GM10847 (cell line): ENCODE results near the gene METTL16.

Source experiments
- POLR2A ChIP-seq: IDR thresholded peaks from 2 replicates; pipeline ENCODE4 v1.6.1; 2011; ENCODE audit not compliant: insufficient read length; ENCODE audit errors: extremely low read depth

METTL16 gene

GRCh38 chr17:2369551-2370210, 142.0 kb downstream of the METTL16 start:
- no peak for TF ChIP-seq POLR2A

DNA sequence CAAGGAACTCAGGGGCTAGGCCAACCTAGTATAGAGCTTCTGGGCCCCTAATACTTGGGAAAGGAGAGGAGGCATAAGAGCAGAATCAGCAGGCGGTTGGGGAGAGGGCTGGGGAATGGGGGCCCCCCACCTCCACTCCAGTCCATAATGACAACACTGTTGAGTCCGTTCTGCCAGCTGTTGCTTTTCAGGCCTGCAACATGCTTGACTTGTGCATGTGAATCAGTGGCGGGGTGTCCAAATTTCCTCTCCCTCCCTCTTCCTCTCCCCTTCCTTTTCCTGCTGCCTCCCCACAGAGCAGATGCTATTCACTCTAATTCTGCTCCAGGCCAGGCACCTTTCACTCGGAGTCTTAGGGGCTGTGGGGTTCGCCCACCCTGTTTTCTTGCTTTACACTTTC, 142.6 kb downstream of the METTL16 start:
- no peak for TF ChIP-seq POLR2A

- no peak for TF ChIP-seq POLR2A
These were observed 143.3 kb downstream of the METTL16 start for GRCh38 chr17:2368359-2368758.

- TF ChIP-seq POLR2A = no peak
These were observed 144.8 kb downstream of the METTL16 start for GRCh38 chr17:2366747-2367494.
